ENCODE results near the gene ATP8A1. TPM values are rescaled to one million over a fixed set of nuclear protein-coding genes. Genes with fewer than 3 reads are reported as not detected.

The ATP8A1 gene
- total RNA-seq, 1 experiment from 2014 or later = 14.3 TPM

GRCh38 chr4:42643685-42644084 is 13.2 kb downstream of the ATP8A1 start:
- H3K4me1 Mint-ChIP-seq = peaks cover 15% of the 10 kb centered on the region
- DNase-seq (ENCODE audit: low spot score) (no peak), ATAC-seq (no peak)
- no peaks in the 10 kb centered on the region for H3K9me3 Mint-ChIP-seq
- TF ChIP-seq E2F5 (CRISPR knock-in tag; IDR thresholded peaks at IDR 0.05) = no peak
- TF ChIP-seq ZNF671 (CRISPR knock-in tag; IDR thresholded peaks at IDR 0.05) = no peak
- no peak for TF ChIP-seq GRHL2 (CRISPR knock-in tag; IDR thresholded peaks at IDR 0.05; ENCODE audit: insufficient replicate concordance, severe bottlenecking)
- no peak for TF ChIP-seq ZNF121 (CRISPR knock-in tag; IDR thresholded peaks at IDR 0.05)
- TF ChIP-seq EMX1 (CRISPR knock-in tag; IDR thresholded peaks at IDR 0.05) = no peak
- no peak for TF ChIP-seq NR3C1 (CRISPR knock-in tag; conservative IDR thresholded peaks at IDR 0.05; ENCODE audit: low read depth)
- no peak for TF ChIP-seq RELA (CRISPR knock-in tag; IDR thresholded peaks at IDR 0.05; ENCODE audit: borderline replicate concordance)
- no peak for TF ChIP-seq JUN (CRISPR knock-in tag; IDR thresholded peaks at IDR 0.05)
- no peak for TF ChIP-seq KAT7 (CRISPR knock-in tag; IDR thresholded peaks at IDR 0.05; ENCODE audit: borderline replicate concordance)
- TF ChIP-seq AR (CRISPR knock-in tag; IDR thresholded peaks at IDR 0.05) = no peak
- TF ChIP-seq NFATC4 (CRISPR knock-in tag; IDR thresholded peaks at IDR 0.05) = no peak
- no peak for TF ChIP-seq ATF1 (CRISPR knock-in tag; IDR thresholded peaks at IDR 0.05)
- no peaks in the 10 kb centered on the region for H3K36me3 Mint-ChIP-seq
- ChIA-PET POLR2A (no interaction called here), CTCF (no interaction called here)
- H3K27ac Mint-ChIP-seq = no peak overlapping the region
- H3K27me3 Mint-ChIP-seq (ENCODE audit: low read depth) = no peaks in the 10 kb centered on the region
- no peak overlapping the region for H3K4me3 Mint-ChIP-seq

GRCh38 chr4:42642845-42643615 is 13.9 kb downstream of the ATP8A1 start:
- Mint-ChIP-seq H3K9me3 (no peaks in the 10 kb centered on the region), H3K4me3 (no peak overlapping the region), H3K27me3 (ENCODE audit: low read depth) (no peaks in the 10 kb centered on the region), H3K36me3 (no peaks in the 10 kb centered on the region), H3K27ac (no peak overlapping the region), H3K4me1 (peaks cover 15% of the 10 kb centered on the region)
- POLR2A ChIA-PET = no interaction called here
- no peak for ATAC-seq
- CTCF ChIA-PET = no interaction called here
- no peak for DNase-seq (ENCODE audit: low spot score)
- TF ChIP-seq ZBTB21 (CRISPR knock-in tag; IDR thresholded peaks at IDR 0.05; ENCODE audit: borderline replicate concordance) = no peak
- TF ChIP-seq HMGXB4 (CRISPR knock-in tag; IDR thresholded peaks at IDR 0.05) = no peak
- TF ChIP-seq ZNF232 (CRISPR knock-in tag; IDR thresholded peaks at IDR 0.05) = no peak
- TF ChIP-seq NFE2L1 (CRISPR knock-in tag; IDR thresholded peaks at IDR 0.05) = no peak
- TF ChIP-seq FOXP4 (CRISPR knock-in tag; IDR thresholded peaks at IDR 0.05) = no peak
- TF ChIP-seq GABPB1 (CRISPR knock-in tag; IDR thresholded peaks at IDR 0.05) = no peak
- TF ChIP-seq CBFB (CRISPR knock-in tag; IDR thresholded peaks at IDR 0.05; ENCODE audit: low read depth) = no peak
- TF ChIP-seq KAT7 (CRISPR knock-in tag; IDR thresholded peaks at IDR 0.05; ENCODE audit: borderline replicate concordance) = no peak
- TF ChIP-seq AFF4 (CRISPR knock-in tag; IDR thresholded peaks at IDR 0.05; ENCODE audit: borderline replicate concordance) = no peak
- no peak for TF ChIP-seq MAX (CRISPR knock-in tag; IDR thresholded peaks at IDR 0.05)
- no peak for TF ChIP-seq MLX (CRISPR knock-in tag; IDR thresholded peaks at IDR 0.05)
- TF ChIP-seq ZNF138 (CRISPR knock-in tag; conservative IDR thresholded peaks at IDR 0.05) = no peak
